HPDE6-E6E7 (cell line): ENCODE measurements around the gene PSENEN.

Experiments
- DNase-seq: peaks from one replicate; pipeline ENCODE4 v3.0.0; 2011; ENCODE audit warnings: missing footprints; ENCODE audit errors: extremely low spot score

PSENEN gene

GRCh38 chr19:35733180-35734125, 12.0 kb upstream of the PSENEN start:
- no peak for DNase-seq

GRCh38 chr19:35734273-35734672, 11.2 kb upstream of the PSENEN start:
- no peak for DNase-seq

GRCh38 chr19:35734889-35735288, 10.6 kb upstream of the PSENEN start:
- no peak for DNase-seq

- DNase-seq: no peak
Observed at GRCh38 chr19:35736913-35737886, 8.3 kb upstream of the PSENEN start.

- no peak for DNase-seq
Observed at GRCh38 chr19:35738021-35738886, 7.2 kb upstream of the PSENEN start.

GRCh38 chr19:35738887-35739229, 6.6 kb upstream of the PSENEN start:
- DNase-seq: no peak

- DNase-seq: no peak
Observed at GRCh38 chr19:35739275-35740107, 6.0 kb upstream of the PSENEN start.

- no peak for DNase-seq
Observed at GRCh38 chr19:35740108-35740422, 5.4 kb upstream of the PSENEN start.

GRCh38 chr19:35740423-35741202, 4.8 kb upstream of the PSENEN start:
- peak; percentile 99 for DNase-seq

- no peak for DNase-seq
Observed at GRCh38 chr19:35741203-35741515, 4.3 kb upstream of the PSENEN start.

GRCh38 chr19:35742121-35742724, 3.2 kb upstream of the PSENEN start, which contains the start of gene IGFLR1:
TSS of gene IGFLR1 (minus strand) at chr19:35742452. CDS start at chr19:35741180, 1,272 bp downstream.
- DNase-seq: no peak

GRCh38 chr19:35743640-35744429, 1.6 kb upstream of the PSENEN start:
- DNase-seq: no peak

GRCh38 chr19:35744430-35745327, 772 bp upstream of the PSENEN start:
- peak; percentile 83 for DNase-seq

GRCh38 chr19:35746087-35746462, 624 bp downstream of the PSENEN start:
- no peak for DNase-seq

- DNase-seq: no peak
Observed at GRCh38 chr19:35746531-35746930, 1.1 kb downstream of the PSENEN start.

GRCh38 chr19:35748106-35749020, 2.9 kb downstream of the PSENEN start, which contains the start of gene LIN37:
TSS of gene LIN37 (plus strand) at chr19:35748576. CDS start at chr19:35748725, 149 bp downstream.
- peak; percentile 98 for DNase-seq

GRCh38 chr19:35750167-35750566, 4.7 kb downstream of the PSENEN start:
- DNase-seq: no peak
